Fibroblast of gingiva (primary cell): Measurements from ENCODE around the gene NHS.
"Not testable (repeated sequence)": the region's sequence is repeated elsewhere in the genome, so short reads cannot be mapped to it uniquely, and the experiment has no call there.

ENCODE experiments used
- DNase-seq: peaks from one replicate; pipeline ENCODE4 v3.0.0-alpha.2; 2011; ENCODE audit warnings: low read depth

Gene NHS

DNA sequence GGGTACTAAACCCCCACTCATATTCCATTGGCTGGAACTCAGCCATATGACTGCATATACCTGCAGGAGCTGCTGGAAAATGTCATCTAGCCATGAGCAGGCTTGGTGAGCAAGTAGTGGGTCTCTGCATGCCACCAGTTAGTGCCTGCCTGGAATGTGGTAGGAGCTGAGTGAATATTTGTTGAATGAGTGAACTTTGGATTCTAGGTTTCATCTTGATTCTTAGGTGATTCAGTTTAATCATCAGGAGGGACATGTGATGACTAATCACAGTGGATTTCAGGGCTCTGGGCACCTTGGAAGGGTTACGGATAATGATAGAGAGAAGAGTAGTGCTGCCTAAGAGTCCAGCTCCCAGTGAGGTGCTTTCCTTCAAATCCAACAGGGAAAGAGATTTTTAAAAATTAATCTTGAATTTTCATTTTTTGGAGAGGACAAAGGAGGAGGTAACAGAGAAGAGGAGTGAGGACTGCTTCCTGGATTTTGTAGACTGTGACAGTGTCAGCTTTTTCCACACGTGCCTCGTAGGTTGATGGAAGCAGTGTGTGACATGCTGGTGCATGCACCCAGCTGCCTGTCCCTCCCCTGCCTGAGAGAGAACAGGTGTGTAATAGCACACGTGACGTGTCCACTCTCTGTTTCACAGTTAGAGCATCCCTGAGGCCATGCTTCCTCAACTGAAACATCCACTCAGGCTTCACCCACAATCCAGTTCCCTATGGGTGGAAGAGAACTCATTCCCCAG, 30.4 kb downstream of the NHS start:
- no peak for DNase-seq

DNA sequence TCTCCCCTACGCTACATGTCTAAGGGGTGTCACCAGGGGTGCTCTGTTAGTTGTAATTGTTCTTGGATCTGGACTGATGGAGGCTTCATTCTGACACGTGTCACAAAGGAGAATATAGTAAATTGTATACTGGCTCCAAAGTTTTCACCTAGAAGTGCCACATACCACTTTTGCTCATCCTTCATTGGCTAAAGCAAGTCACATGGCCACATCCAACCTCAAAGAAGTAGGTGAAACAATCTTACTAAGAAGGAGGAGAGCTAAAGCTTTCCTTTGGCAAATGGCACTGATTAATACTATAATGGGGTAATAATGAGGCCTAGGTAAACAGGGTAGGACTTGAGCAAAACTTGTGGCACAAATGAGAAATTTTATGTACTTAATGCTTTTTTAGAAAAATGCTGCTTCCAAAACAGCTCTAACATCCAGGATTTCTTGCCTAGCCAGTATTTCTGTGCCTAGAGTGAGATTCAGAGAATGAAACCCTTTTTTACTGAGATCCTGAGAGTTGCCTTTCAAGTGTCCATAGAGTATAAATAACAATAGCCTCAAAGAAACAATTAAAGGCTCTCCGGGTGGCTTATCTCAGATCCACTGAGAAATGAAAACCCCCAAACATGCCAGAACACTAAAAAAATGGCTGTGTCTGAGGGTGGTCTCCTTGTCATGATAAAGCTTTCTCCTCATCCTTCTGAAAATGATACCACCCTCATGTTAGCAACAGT, 34.7 kb downstream of the NHS start:
- no peak for DNase-seq

DNA sequence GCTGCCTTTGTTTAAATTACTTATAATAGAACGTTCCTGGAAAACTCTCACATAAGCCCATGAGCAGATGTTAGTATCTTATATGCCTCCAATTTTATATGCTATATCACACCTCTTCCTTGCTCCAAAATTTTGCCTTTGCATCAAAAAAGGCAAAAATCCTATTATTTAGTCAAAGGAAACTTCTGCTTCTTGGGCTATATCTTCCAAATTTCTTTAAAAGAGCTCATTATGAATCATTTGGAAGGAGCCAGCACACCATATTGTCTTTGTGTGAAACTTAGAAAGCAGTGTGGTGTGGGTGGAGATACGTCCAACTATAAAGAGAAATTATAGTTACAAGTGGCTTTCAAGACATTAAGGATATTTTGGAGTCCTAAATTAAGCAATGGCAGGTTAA, 35.7 kb downstream of the NHS start:
- DNase-seq: no peak

DNA sequence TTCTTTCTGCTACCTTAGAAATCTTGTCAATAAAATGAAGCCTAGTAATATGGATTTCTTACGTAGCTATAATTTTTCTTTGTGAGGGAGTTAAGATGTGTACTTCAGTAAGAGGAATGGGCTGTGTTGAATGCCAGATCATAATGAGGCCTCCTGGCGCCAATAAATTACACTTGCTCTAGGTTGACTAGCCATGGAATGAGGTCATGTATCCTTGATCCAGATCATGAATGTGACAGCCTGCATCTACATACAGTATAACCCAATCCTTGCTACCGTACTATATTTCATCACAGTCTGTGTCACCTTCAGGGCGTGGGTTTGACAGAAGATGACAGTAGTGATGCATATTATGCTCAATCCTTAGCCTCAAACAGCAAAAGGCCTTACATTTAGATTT, 36.2 kb downstream of the NHS start:
- DNase-seq: no peak

DNA sequence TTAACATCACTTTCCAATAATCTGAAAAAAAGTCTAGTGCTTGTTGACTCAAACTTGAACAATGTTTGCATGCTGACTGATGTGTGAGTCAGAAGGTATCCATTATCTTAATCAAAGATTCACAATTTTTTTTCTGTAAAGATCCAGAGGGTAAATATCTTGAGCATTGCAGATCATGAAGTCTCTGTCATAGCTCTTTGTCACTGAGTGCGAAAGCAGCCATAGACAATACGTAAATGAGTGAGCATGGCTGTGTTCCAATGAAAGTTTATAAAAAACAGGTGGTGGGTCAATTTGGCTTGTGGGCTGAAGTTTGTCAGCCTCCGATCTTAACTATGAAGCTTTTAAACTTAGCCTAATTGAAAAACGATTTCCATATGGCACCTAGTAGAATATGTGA, 37.7 kb downstream of the NHS start:
- DNase-seq: peak; percentile 64

DNA sequence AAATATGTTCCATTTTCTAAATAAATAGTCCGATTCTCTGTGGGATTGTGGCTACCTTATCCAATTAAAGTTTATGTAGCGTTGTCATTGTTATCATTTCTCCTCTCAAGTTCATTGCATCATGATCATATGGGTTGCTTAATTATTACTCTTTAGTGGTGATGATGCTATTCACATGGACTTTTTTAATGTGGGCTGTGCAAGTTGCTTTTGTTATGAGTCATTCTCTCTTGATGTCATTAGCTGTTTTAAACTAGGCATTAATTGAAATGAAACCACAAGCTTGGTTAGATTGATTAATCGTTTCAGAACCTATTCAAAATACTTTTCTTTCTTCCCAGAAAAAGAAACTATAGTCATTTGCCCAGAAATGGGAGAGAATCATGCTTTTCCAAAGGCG, 38.2 kb downstream of the NHS start:
- peak; percentile 79 for DNase-seq

DNA sequence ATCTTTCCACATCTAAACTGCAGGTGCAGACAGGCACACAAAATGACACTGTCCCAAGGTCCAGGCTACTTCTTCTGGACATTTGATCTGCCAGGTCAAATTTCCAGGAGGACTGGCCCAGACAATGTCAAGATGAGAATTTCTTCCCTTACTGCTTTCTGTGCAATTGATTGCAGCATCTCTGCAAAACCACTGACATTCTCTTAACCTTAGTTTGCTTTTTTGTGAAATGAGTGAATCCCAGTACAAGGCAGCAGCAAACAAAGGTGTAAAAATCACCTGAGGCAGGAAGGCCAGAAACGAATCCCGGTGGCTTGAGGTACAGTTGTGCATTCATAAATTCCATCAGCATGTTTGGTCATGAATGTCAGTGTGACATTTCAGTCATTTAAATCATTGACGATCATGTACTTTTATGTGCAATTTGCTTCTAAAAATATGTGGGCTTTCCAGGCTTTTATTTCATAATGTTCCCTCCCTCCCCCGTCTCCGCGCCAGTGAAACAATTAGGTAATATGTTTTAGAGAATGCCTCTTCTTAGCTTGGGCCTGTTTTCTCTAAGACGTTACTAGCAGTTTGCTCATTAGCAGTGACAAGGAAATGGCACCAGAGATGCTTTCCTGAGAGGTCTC, 39.1 kb downstream of the NHS start:
- peak; percentile 2 for DNase-seq

DNA sequence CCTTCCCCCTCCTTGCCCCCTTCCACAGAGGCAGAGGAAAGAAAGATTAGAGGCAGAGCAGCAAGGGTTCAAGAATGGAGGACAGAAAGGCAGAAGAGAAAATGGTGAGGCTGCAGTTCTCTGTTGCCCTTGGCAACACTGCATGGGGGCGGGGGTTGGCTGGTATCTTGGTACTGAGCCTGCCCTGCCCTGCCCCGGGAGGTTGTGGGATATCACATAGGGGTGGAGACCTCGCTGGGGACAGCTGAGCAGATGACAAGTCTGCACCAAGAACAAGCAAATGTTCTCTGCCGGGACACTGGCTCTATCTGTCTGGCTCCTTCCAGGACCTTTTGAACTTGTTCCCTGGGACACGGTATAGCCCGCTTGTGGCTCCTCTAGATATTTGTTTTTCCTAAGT, 39.8 kb downstream of the NHS start:
- DNase-seq: no peak

DNA sequence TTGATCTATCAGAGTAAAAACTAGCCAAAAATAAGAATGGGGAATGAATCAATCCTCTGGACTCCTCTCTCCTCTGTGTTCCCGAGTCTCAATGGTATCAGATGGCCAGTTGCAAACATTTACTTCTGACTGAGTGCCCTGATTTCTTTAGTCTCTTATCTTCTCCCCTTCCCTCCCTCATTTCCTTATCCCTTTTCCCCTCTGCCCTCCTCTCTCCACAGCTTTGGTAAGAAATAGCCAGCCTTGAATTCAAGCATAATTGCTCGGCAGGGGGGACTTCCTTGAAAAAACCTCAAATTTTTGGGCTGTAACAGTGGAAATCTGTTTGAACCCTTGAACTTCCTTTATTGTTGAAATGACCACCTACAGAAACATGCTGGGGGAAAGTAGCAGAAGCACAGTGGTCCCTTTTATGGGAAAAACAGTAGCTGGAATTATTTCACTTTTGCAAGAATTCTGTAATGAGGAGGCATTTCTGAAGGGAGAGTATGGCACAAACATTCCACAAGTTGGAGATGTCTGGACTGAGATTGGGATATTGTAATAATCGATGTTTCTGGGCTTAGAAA, 40.3 kb downstream of the NHS start:
- no peak for DNase-seq

DNA sequence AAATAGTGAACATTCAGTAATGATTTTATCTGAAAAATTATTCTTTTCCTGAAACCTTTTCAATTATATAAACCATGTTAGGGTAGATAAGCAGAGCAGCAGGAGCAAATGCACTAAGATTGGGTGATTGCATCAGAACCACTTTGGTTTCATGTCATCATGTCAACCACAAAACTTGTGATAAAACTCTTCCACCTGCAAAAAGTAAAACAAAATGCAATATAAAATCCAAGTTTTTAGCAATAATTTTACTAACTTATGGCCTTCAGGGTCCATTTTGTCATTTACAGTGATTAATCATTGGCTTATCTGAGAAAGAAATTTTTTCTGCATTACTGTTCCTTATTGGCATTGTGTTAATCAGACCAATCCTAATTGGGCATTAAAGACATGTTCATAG, 42.4 kb downstream of the NHS start:
- no peak for DNase-seq

DNA sequence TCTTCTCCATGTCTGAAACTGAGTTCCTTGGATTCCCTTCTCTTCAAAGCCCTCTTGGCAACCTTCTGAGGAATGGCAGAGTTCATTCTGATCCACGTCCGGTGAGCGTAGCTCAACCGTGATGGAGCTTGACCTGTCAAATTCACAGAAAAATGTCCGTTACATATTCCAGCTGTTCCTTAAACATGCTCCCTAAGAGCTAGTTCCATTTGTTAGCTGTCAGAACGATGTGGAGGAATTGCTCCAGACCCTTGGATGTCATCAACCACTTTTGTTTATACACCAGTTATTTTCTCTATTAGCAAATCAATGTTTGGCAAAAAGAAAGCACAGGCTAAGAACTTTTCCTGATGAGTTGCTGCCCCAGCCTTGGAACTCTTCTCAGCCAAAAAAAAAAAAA, 50.1 kb downstream of the NHS start:
- DNase-seq: peak; percentile 63

DNA sequence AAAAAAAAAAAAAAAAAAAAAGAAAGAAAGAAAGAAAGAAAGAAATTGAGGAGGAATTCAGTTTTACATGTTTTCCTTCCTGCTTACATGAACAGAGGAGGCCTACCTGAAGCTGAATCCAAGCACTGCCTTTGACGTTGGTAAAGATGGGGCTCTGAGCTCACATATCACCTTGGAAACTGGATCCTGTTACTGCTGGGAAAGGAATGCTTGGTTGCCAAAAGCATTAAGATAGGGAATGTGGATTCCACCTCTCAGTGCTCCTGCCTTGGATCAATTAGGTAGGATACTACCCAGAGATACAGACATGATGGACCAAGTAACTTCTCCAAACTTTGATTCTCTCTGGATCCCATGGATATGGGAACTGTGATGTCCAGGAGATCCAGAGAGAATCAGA, 50.6 kb downstream of the NHS start:
- no peak for DNase-seq

DNA sequence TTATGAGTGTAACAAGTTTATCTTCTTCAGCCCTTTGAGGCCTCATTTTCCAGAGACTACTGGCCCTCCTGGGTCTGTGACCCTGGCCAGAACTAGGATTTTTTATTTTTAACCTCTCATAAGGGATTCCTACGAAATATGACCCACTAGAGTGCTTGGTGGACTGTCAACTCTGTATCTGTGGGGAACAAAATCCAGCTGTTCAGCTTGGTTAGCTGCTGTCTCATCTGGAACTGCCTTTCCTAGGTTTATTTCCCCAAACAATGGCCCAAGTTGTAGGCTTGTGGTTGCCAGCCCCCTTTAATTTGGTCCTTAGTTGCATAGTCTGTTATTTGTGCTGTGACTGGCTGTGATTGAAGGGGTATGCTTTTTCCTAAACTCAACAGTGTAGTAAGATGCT, 56.2 kb downstream of the NHS start:
- no peak for DNase-seq

DNA sequence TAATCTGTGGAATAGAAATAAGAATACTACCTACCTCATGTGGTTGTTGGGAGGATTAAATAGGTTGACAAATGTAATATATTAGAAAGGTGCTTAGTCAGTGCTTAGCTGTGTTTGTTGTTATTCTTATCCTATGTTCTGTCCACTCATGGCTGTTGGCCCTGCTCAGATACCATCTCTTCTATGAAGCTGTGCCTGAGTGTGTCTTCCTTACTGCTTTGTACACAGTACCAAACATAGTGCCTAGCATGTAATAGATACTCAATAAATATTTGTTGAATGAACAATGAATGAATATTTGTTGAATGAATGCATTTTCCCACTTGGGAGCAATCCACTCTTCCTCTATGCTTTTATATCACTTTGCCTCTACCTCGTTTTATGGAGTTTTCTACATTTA, 57.2 kb downstream of the NHS start:
- DNase-seq: no peak

DNA sequence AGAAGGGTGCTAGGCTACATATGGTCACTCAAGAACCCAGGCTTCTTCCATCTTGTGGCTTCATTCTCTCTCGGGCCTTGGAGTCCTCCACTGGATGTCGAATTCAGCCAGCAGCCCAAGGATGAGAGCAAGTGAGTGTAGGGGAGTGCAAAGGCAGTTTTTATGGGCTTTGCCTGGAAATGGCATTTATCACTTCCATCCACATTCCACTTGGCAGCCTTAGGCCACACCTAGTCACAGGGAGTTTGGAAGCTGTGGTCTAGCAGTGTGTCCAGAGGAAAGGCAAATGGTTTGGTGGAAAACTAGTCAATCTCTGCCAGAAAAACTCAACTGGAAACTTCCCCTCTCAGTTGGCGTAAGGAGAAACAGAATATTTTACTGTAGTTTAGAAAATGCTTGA, 59.0 kb downstream of the NHS start:
- DNase-seq: no peak

DNA sequence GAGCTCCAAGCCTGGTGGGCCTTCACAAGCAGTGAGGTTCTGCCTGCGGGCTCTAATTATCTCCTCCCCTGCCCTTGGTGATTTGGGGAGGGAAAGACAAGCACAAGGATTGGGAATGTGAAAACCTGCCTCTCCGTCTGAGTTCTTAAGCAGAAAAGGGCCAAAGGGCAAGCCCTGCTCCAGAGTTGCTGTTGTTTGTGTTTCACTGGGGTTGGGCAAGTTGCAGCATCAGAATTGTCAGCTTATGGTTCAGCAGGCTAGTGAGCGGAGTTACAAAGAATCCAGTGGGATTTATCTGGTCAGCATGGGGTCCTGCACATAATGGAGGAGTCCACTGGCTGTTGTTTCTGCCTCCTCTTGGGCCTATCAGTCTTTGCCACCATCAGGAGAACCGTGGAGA, 60.5 kb downstream of the NHS start:
- DNase-seq: no peak

DNA sequence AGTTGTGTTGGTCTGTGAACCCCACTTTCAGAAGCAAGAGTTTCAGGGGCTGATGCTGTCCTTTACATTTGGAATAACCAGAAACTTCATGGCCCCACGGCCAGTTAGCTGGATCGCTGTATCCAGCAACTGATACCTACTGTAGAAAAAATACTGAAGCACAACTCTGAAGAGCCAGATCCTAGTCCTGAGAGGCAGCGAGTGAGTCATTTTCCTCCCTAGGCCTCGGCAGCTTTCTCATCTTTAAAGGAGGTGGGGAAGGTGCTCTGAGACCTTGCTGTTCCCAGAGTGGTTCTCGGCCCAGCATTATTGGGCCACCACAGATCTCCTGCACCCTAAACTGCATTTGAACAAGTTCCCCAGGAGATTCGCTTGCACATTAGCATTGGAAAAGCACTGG, 63.2 kb downstream of the NHS start:
- DNase-seq: no peak

DNA sequence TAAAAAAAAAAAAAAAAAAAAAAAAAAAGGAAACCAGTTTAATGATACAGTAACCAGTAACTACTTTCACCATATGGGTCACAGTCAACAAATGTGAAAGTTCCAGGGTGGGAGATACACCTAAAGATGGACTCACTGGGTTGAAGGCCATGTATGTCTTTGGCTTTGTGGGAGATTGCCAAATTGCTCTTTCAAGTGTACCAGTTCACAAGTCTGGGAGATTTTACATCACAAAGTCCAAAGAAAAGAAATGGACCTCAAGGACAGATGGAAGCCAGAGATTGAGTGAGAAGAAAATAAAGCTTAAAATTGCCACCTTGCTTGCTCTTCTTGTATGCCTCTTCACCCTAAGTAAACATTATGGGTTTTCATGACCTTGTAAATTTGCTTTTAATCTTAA, 65.3 kb downstream of the NHS start:
- DNase-seq: no peak

DNA sequence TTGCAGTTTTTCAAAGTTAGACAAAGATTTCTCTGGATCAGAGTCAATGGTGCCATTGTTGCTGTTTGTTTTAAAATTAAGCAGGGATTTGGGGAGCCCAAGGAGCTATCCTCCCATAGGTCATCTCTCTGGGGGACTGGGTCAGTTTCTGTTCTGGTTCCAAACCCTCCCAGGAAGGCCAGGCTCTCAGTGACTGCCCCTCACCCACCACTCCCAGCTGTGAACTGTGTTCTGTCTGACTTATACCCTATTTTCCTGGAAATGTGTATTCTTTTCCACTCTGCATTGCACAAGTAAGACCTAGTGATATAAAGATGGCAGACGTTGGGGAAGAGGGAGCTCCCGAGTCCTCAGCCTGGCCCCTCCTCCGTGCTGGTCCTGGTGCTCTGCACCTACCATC, 65.8 kb downstream of the NHS start:
- no peak for DNase-seq

DNA sequence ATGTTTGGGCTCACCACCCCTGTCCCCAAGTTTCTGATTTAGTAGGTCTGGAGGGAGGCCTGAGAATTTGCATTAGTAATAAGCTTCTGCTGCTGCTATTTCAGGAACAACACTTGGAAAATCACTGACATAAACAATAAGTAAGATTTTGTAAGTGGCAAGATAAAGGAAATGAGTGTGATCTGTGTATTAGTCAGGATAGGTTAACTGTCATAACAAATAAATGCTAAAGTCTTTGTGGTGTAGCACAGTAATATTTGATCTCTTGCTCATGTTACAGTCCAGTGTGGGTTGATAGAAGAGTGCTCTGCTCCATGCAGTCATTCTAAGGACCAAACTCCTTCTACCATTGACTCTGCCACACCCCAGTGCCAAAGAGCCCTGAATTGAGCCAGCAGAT, 67.0 kb downstream of the NHS start:
- peak; percentile 12 for DNase-seq

DNA sequence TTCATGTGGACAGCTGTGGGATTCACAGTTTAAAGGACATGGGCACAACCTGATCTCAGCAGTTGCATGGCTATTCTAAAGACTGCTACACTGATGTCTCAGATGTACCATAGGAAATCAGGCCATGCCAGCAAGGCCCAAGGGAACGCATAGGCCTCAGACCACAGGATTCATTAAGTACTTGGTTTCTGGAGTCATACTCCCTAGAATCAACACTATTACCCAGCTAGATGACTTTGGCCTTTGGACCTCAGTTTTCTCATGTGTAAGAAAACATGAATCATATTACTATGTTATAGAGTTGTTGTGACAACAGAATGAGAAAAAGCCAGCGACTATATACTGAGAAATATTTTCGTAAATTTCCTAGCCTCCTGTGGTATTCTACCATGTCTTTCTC, 67.9 kb downstream of the NHS start:
- peak; percentile 49 for DNase-seq

DNA sequence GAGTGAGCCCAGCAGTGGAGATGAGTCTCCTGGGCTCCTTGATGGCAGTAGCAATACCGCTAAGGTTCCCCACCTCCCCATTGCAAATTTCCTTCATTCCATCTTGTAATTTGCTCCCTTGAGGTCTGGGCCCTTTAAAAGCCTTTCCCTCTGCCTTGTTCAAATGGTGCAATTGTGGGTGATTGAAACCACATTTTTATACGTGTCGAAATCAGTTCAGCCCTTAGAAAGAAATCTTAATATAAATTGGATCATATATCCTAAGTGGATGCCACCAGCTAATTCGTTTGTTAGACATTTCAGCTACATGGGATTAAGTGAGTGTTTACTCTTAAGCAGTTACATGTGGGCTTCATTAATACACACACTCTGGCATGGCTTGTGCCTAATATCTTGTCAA, 68.6 kb downstream of the NHS start:
- peak; percentile 74 for DNase-seq

DNA sequence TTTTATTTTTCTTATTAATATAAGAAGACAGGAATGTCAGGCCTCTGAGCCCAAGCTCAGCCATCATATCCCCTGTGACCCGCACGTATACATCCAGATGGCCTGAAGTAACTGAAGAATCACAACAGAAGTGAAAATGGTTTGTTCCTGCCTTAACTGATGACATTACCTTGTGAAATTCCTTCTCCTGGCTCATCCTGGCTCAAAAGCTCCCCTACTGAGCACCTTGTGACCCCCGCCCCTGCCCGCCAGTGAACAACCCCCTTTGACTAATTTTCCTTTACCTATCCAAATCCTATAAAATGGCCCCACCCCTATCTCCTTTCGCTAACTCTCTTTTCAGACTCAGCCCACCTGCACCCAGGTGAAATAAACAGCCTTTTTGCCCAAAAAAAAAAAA, 71.3 kb downstream of the NHS start:
- DNase-seq: not testable (repeated sequence)
